HepG2 (cell line): ENCODE results near the gene ZRANB2. TPM values are rescaled to one million over a fixed set of nuclear protein-coding genes. Genes with fewer than 3 reads are reported as not detected.

ENCODE experiments used
- ATAC-seq: fragments of 200-7000 bp; cut with Tn5 transposase; 3 replicates; pipeline ENCODE4 v1.9.1; 2020; ENCODE audit warnings: mild to moderate bottlenecking, moderate library complexity
- BruUV-seq: library from RNA; stranded (reverse); fragments of 400-500 nt; replicated peaks from 2 replicates; lab custom pipeline; 2021; lab: Mats Ljungman, UMichigan
- CTCF ChIA-PET: fragments of 300-600 bp; formaldehyde crosslinking; extraction: SDS; loops from one replicate; lab custom pipeline; 2021; ENCODE audit warnings: low total read pairs, inconsistent platforms, low intra/inter-chr PET ratio; lab: Yijun Ruan, JAX
- POLR2A ChIA-PET: fragments of 350-600 bp; sonication (Branson Sonifier 250); formaldehyde crosslinking; loops from one replicate; lab custom pipeline; 2020; ENCODE audit warnings: antibody characterized with exemption, inconsistent platforms; lab: Yijun Ruan, JAX
- DNase-seq: peaks from one replicate; pipeline ENCODE4 v3.0.0-alpha.2; 2015; ENCODE audit warnings: low spot score
- FAIRE-seq: peaks from 3 replicates; lab custom pipeline; 2011; peaks lifted over from hg19 to GRCh38; lab: Jason Lieb, UNC
- H2AFZ ChIP-seq: one replicate; pipeline ENCODE4 v1.6.1; 2011; ENCODE audit warnings: low read length, inconsistent platforms
- H3K27ac ChIP-seq: fragments of 300-600 bp; 3 replicates; pipeline ENCODE4 v1.8.0; 2011; ENCODE audit warnings: mixed run types, mild to moderate bottlenecking, mixed read lengths, low read length, inconsistent platforms; ENCODE audit not compliant: insufficient read depth; ENCODE audit errors: extremely low read length
- H3K27me3 ChIP-seq, 2 experiments: fragments of 200-600 bp in 1 of 2; 2 replicates in 1 of 2; 3 replicates in 1 of 2; pipeline versions ENCODE4 v1.6.0 to v1.8.0; 2011; ENCODE audit warnings: low read length in 2 of 2, mild to moderate bottlenecking in 2 of 2, moderate library complexity in 2 of 2, inconsistent platforms in 1 of 2; ENCODE audit not compliant: insufficient read depth in 2 of 2, control insufficient read depth in 1 of 2
- H3K36me3 ChIP-seq, 2 experiments: fragments of 200-600 bp in 1 of 2; replicated peaks in 1 of 2; 2 replicates in 1 of 2; 3 replicates in 1 of 2; pipeline versions ENCODE4 v1.5.1 to v1.8.0; 2011; ENCODE audit warnings: low read length in 2 of 2, inconsistent platforms in 1 of 2; ENCODE audit not compliant: insufficient read depth in 2 of 2, control insufficient read depth in 1 of 2
- H3K4me1 ChIP-seq: 2 replicates; pipeline ENCODE4 v1.5.1; 2012; ENCODE audit warnings: low read length, inconsistent platforms; ENCODE audit not compliant: insufficient read depth
- H3K4me2 ChIP-seq: 2 replicates; pipeline ENCODE4 v1.6.0; 2011; ENCODE audit warnings: low read depth, low read length, inconsistent platforms
- H3K4me3 ChIP-seq, 3 experiments: fragments of 200-600 bp in 1 of 3; sonication (generic), shearing (Covaris generic) in 1 of 3; replicated peaks in 1 of 3; 2 replicates each; pipeline ENCODE4 v1.5.1; 2011 to 2016; ENCODE audit warnings: low read length in 3 of 3, inconsistent platforms in 2 of 3, low read depth in 2 of 3, mild to moderate bottlenecking in 2 of 3, control low read depth in 1 of 3, mixed read lengths in 1 of 3; ENCODE audit not compliant: insufficient read depth in 1 of 3
- H3K79me2 ChIP-seq: one replicate; pipeline ENCODE4 v1.6.1; 2011; ENCODE audit warnings: low read length, inconsistent platforms; ENCODE audit not compliant: insufficient read depth
- H3K9ac ChIP-seq: 2 replicates; pipeline ENCODE4 v1.6.0; 2011; ENCODE audit warnings: mild to moderate bottlenecking, low read depth, low read length, inconsistent platforms; ENCODE audit not compliant: insufficient read depth
- H3K9me3 ChIP-seq: 2 replicates; pipeline ENCODE4 v1.5.1; 2012; ENCODE audit warnings: mild to moderate bottlenecking, low read length
- H4K20me1 ChIP-seq: 2 replicates; pipeline ENCODE4 v1.6.0; 2011; ENCODE audit warnings: inconsistent platforms, mild to moderate bottlenecking, low read length, moderate library complexity; ENCODE audit not compliant: insufficient read depth
- BRCA1 ChIP-seq: sonication (generic); formaldehyde crosslinking; IDR thresholded peaks from 2 replicates; pipeline ENCODE4 v1.4.0; 2020; ENCODE audit warnings: missing genetic modification reagents
- GZF1 ChIP-seq: sonication (generic); formaldehyde crosslinking; IDR thresholded peaks from 2 replicates; pipeline ENCODE4 v1.5.1; 2020; ENCODE audit warnings: mild to moderate bottlenecking, missing genetic modification reagents
- IRF2 ChIP-seq: IDR thresholded peaks from 2 replicates; pipeline ENCODE4 v1.6.1; 2018; ENCODE audit warnings: missing genetic modification reagents, missing compliant biosample characterization
- MAFF ChIP-seq: IDR thresholded peaks from 2 replicates; pipeline ENCODE4 v1.6.1; 2011; ENCODE audit warnings: low read depth, low read length, improper control_type of control experiment
- MAFK ChIP-seq, 2 experiments: IDR thresholded peaks in 1 of 2; conservative IDR thresholded peaks in 1 of 2; 2 replicates each; pipeline ENCODE4 v1.6.1; 2011; ENCODE audit warnings: improper control_type of control experiment in 2 of 2, low read length in 2 of 2
- NONO ChIP-seq, 2 experiments: fragments of 450-650 bp in 1 of 2; sonication (generic) in 1 of 2; formaldehyde crosslinking in 1 of 2; IDR thresholded peaks in 1 of 2; conservative IDR thresholded peaks in 1 of 2; 2 replicates each; pipeline versions ENCODE4 v1.6.1 to v1.8.0; 2017 to 2022; ENCODE audit warnings: mild to moderate bottlenecking in 1 of 2, missing genetic modification reagents in 1 of 2, moderate library complexity in 1 of 2
- POLR2AphosphoS2 ChIP-seq: IDR thresholded peaks from 2 replicates; pipeline ENCODE4 v1.6.1; 2011; ENCODE audit warnings: low read depth, low read length, improper control_type of control experiment
- RBM39 ChIP-seq: fragments of 200-400 bp; formaldehyde crosslinking; IDR thresholded peaks from one replicate; pipeline ENCODE4 v1.6.1; 2018; ENCODE audit warnings: antibody characterized with exemption, mild to moderate bottlenecking, low read depth, low read length; ENCODE audit not compliant: poor library complexity, severe bottlenecking
- SIN3A ChIP-seq: IDR thresholded peaks from 2 replicates; pipeline ENCODE4 v1.6.1; 2011; ENCODE audit warnings: low read depth, mild to moderate bottlenecking, control low read depth, low read length, borderline replicate concordance
- TAF1 ChIP-seq: sonication (generic); formaldehyde crosslinking; IDR thresholded peaks from 2 replicates; pipeline ENCODE4 v1.4.0; 2020; ENCODE audit warnings: missing genetic modification reagents
- ZNF329 ChIP-seq: sonication (generic); formaldehyde crosslinking; IDR thresholded peaks from 2 replicates; pipeline ENCODE4 v1.9.0; 2021; ENCODE audit warnings: low read depth, mild to moderate bottlenecking, missing genetic modification reagents
- ZNF557 ChIP-seq: sonication (generic); formaldehyde crosslinking; IDR thresholded peaks from 2 replicates; pipeline ENCODE4 v1.4.0; 2020; ENCODE audit warnings: missing genetic modification reagents
- WGBS: methylation state at CpG from one replicate; pipeline ENCODE4 v1.1.6; 2017; ENCODE audit warnings: low lambda C conversion rate; 5-methylcytosine and 5-hydroxymethylcytosine counted together
- in situ Hi-C: cut with HindIII; loops from 2 replicates; pipeline ENCODE4 v1.10.0; 2017; ENCODE audit warnings: low pct_unique_long_range_greater_than_20kb; ENCODE audit not compliant: extremely low pct_ligation_motif_present
- intact Hi-C: fragments of 100-400 bp; cut with micrococcal nuclease; formaldehyde crosslinking; loops from one replicate; pipeline ENCODE4 v1.10.0; 2022; ENCODE audit not compliant: unreplicated experiment
- polyA plus RNA-seq, 8 experiments: library from polyadenylated mRNA; depleted of rRNA in 3 of 8; stranded (reverse) in 7 of 8; unstranded in 1 of 8; fragments of >200 nt; fragmentation: Illumina TruSeq in 4 of 8; extraction: Trizol in 4 of 8; gene quantifications; 2 replicates each; pipeline versions ENCODE4 v1.2.1 to v1.2.3, GENCODE V29; 2011 to 2016; ENCODE audit warnings: low read depth in 4 of 8, missing spikeins in 1 of 8, mixed read lengths in 1 of 8; ENCODE audit not compliant: insufficient read depth in 1 of 8
- total RNA-seq, 5 experiments: library from RNA; depleted of rRNA; stranded (reverse); fragments of >200 nt; fragmentation: Illumina TruSeq; extraction: Trizol; gene quantifications; 2 replicates each; pipeline ENCODE4 v1.2.3, GENCODE V29; 2016; ENCODE audit warnings: low read depth in 1 of 5

The ZRANB2 gene
- total and polyA plus RNA-seq, 2 of the 13 experiments (the other 11 are each of a cell fraction or from before 2014, with no cell fraction given), result 43.0 to 45.4 TPM

DNA sequence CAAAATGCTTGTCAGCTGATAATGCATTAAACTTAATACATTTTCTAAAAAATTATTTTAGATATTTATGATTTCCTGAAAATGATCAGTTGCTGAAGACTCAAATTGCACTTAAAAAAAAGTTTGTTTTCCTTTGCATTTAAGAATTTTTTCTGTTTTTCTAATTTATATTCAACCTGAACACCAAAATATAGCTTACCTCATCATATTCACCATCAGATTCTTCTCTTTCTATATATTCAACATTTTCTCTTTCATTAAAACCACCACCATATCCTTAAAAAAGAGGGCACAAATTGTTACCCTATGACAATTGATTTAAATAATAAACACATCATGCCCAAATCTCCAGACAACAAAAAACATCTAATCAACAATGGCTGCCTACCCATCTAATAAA, 8.6 kb downstream of the ZRANB2 start:
- in situ Hi-C loops, result no loop called here
- Histone ChIP-seq H3K4me1 (no peaks in the 10 kb centered on the region), H4K20me1 (peaks cover 16% of the 10 kb centered on the region; the same call in 1 of the 2 replicates), H3K4me2 (no peak overlapping the region), H3K9me3 (no peaks in the 10 kb centered on the region), H3K9ac (no peak overlapping the region), H2AFZ (no peak overlapping the region), H3K36me3 (peaks cover 16 to 83% of the 10 kb centered on the region in 2 experiments), H3K27ac (no peak overlapping the region), H3K4me3 (no peak overlapping the region), H3K79me2 (peaks cover 13% of the 10 kb centered on the region), H3K27me3 (no peaks in the 10 kb centered on the region)
- no peak for FAIRE-seq
- TF ChIP-seq GZF1 (CRISPR knock-in tag), result no peak
- no peak for TF ChIP-seq RBM39
- TF ChIP-seq MAFK (conservative IDR thresholded peaks at IDR 0.05 in 1 of 2, IDR thresholded peaks at IDR 0.05 in 1 of 2; ENCODE audit: low read length in 2 of 2), result peak; percentile 72 to 90
- TF ChIP-seq MAFF, result peak; percentile 84
- BruUV-seq, result no TSS peak
- intact Hi-C loops, result no loop called here
- no peak for DNase-seq
- ChIA-PET CTCF (no interaction called here), POLR2A (no interaction called here)
- ATAC-seq, result no peak

DNA sequence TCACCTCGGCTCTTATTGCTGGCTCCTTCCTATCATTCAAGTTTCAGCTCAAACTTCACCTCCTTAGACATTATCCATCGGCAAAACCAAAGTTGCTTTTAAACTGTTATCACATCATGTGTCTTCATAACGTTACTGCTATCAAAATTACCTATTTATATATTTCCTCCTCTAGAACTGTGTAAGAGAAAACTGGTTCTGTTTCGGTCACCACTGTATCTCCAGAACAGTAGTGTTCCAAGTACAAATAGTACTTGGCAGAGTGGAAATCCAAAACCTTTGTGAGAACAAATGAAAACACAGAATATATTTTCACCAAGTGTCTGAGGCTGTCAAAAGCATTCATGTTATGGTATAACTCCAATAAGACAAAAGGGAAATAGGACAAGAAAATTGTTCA, 9.1 kb downstream of the ZRANB2 start:
- peaks cover 16 to 80% of the 10 kb centered on the region in 2 experiments for H3K36me3 ChIP-seq
- H3K4me1 ChIP-seq, result no peaks in the 10 kb centered on the region
- in situ Hi-C loops, result no loop called here
- H4K20me1 ChIP-seq, result peaks cover 16% of the 10 kb centered on the region; the same call in 1 of the 2 replicates
- ATAC-seq, result no peak
- intact Hi-C loops, result no loop called here
- TF ChIP-seq NONO (IDR thresholded peaks at IDR 0.05) (no peak), NONO (CRISPR knock-in tag; conservative IDR thresholded peaks at IDR 0.05) (no peak), ZNF557 (no peak), IRF2 (CRISPR knock-in tag) (no peak), ZNF329 (no peak), BRCA1 (CRISPR knock-in tag) (no peak), SIN3A (no peak), TAF1 (CRISPR knock-in tag) (no peak), POLR2AphosphoS2 (no peak)
- H3K9me3 ChIP-seq, result no peaks in the 10 kb centered on the region
- H3K4me3 ChIP-seq, result no peak overlapping the region
- no peak overlapping the region for H3K9ac ChIP-seq
- H3K27ac ChIP-seq, result no peak overlapping the region
- FAIRE-seq, result no peak
- no peak overlapping the region for H2AFZ ChIP-seq
- ChIA-PET POLR2A (no interaction called here), CTCF (no interaction called here)
- no TSS peak for BruUV-seq
- no peak for DNase-seq
- peaks cover 9% of the 10 kb centered on the region for H3K79me2 ChIP-seq
- H3K4me2 ChIP-seq, result no peak overlapping the region
- 93% methylated on average over 4 of the region's 4 CpGs for WGBS
- no peaks in the 10 kb centered on the region for H3K27me3 ChIP-seq
